Uterus (tissue), 4 donors: ENCODE data around the gene OSBPL9. TPM values are rescaled to one million over a fixed set of nuclear protein-coding genes. Genes with fewer than 3 reads are reported as not detected.

Source experiments
- DNase-seq, 2 donors: peaks; one replicate each; pipeline ENCODE4 v3.0.0-alpha.2; 2019 to 2020
- H3K27ac ChIP-seq, 2 donors: fragments of 200-600 bp; sonication (generic); 1 replicate in 1 of 2; 2 replicates in 1 of 2; pipeline ENCODE4 v1.5.1; 2016 to 2018
- H3K27me3 ChIP-seq, 2 donors: fragments of 200-600 bp; sonication (generic); one replicate each; pipeline ENCODE4 v1.5.1; 2018 to 2019; ENCODE audit warnings: control low read depth in 1 of 2
- H3K36me3 ChIP-seq, 2 donors: fragments of 200-600 bp; sonication (generic); one replicate each; pipeline ENCODE4 v1.5.1; 2019; ENCODE audit warnings: control low read depth in 1 of 2
- H3K4me1 ChIP-seq, 2 donors: fragments of 200-600 bp; sonication (generic); one replicate each; pipeline ENCODE4 v1.5.1; 2018 to 2019; ENCODE audit warnings: control low read depth in 1 of 2
- H3K4me3 ChIP-seq, 2 donors: fragments of 200-600 bp; sonication (generic); 1 replicate in 1 of 2; 2 replicates in 1 of 2; pipeline ENCODE4 v1.5.1; 2018 to 2019; ENCODE audit warnings: mild to moderate bottlenecking in 1 of 2
- H3K9me3 ChIP-seq, 2 donors: fragments of 200-600 bp; sonication (generic); one replicate each; pipeline ENCODE4 v1.5.1; 2019; ENCODE audit warnings: control low read depth in 1 of 2
- CTCF ChIP-seq, 4 experiments: fragments of 200-600 bp in 2 of 4; fragments of 450-650 bp in 2 of 4; sonication (generic) in 2 of 4; IDR thresholded peaks; one replicate each; pipeline ENCODE4 v1.5.1; 2016 to 2019; ENCODE audit warnings: antibody characterized with exemption in 4 of 4, mild to moderate bottlenecking in 2 of 4, moderate library complexity in 1 of 4
- POLR2A ChIP-seq, 2 donors: fragments of 450-650 bp; IDR thresholded peaks; one replicate each; pipeline ENCODE4 v1.6.1; 2016; ENCODE audit warnings: antibody characterized with exemption in 2 of 2, mild to moderate bottlenecking in 1 of 2, moderate library complexity in 1 of 2
- intact Hi-C: fragments of 100-400 bp; cut with DNase I; formaldehyde crosslinking; loops from one replicate; pipeline ENCODE4 v1.15.1; 2023; ENCODE audit warnings: low total_unique reads
- microRNA counts, 2 donors: library from miRNA; unstranded; fragments of <30 nt; microRNA quantifications; one replicate each; lab custom pipeline; 2016 to 2017
- microRNA-seq: library from miRNA; unstranded; fragments of <30 nt; microRNA quantifications from one replicate; pipeline ENCODE4, GENCODE V29; 2016; ENCODE audit warnings: borderline microRNAs expressed, borderline replicate concordance
- small RNA-seq: library from RNA; depleted of rRNA; stranded (forward); fragments of <200 nt; gene quantifications from one replicate; pipeline ENCODE3, GENCODE V24; 2016
- total RNA-seq, 4 donors: library from RNA; depleted of rRNA in 3 of 4; stranded (reverse); fragments of >200 nt in 3 of 4; gene quantifications; one replicate each; pipeline versions ENCODE4 v1.1.0 to v1.2.4, GENCODE V29; 2014 to 2023
- donor health status: DM: yes; HTN: yes; CAD: no.

Gene OSBPL9
- total RNA-seq, 4 donors from 2014 or later: 94.0 to 122 (median 108) TPM

DNA sequence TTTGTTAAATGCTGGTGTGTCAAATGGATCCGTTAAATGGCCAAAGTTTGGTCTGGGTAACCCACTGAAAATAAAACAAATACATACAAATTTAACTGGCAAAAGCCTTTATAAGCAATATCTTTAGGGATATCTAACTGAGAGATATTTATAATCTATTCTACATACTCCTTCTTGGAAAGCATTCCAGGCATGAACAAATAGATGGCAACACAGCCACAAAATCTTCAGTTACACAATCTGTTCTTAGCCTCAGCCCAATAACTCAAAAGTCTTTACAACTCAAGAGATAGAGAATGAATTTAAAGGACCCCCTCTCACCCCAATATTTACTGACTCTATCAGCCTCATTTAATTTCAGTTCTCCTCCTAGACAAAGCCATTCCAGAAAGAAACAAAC is 202.9 kb downstream of the OSBPL9 start:
- Histone ChIP-seq H3K27me3 (no peaks in the 10 kb centered on the region), H3K4me1 (no peaks in the 10 kb centered on the region), H3K36me3 (no peaks in the 10 kb centered on the region), H3K4me3 (no peak overlapping the region), H3K9me3 (no peaks in the 10 kb centered on the region), H3K27ac (no peak overlapping the region)
- intact Hi-C loops: no loop called here
- no peak for DNase-seq
- TF ChIP-seq POLR2A (IDR thresholded peaks at IDR 0.05) (no peak), CTCF (IDR thresholded peaks at IDR 0.05) (no peak)

GRCh38 chr1:51829058-51829457 is 212.2 kb downstream of the OSBPL9 start:
- TF ChIP-seq POLR2A (IDR thresholded peaks at IDR 0.05) (no peak), CTCF (IDR thresholded peaks at IDR 0.05) (no peak)
- Histone ChIP-seq H3K4me3 (no peak overlapping the region), H3K4me1 (no peaks in the 10 kb centered on the region), H3K27ac (no peak overlapping the region), H3K36me3 (no peaks in the 10 kb centered on the region), H3K9me3 (no peaks in the 10 kb centered on the region), H3K27me3 (no peaks in the 10 kb centered on the region)
- DNase-seq: no peak
- intact Hi-C loops: no loop called here

DNA sequence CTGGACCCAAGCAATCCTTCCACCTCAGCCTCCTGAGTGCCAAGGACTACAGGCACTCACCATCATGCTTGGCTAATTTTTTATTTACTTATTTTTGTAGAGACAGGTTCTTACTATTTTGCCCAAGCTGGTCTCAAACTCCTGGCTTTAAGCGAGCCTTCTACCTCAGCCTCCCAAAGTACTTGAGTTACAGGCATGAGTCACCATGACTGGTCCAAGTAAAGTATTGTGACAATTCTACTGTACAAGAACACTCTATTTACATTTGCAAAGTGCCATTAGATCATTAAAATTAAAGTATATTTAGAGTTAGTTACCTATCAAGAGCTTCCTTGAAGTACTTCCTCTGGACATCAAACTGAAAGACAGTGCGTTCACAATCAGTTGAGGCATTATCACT is 216.8 kb downstream of the OSBPL9 start:
- Histone ChIP-seq H3K27ac (no peak overlapping the region), H3K4me1 (no peaks in the 10 kb centered on the region), H3K36me3 (no peaks in the 10 kb centered on the region), H3K27me3 (no peaks in the 10 kb centered on the region), H3K9me3 (no peaks in the 10 kb centered on the region), H3K4me3 (no peak overlapping the region)
- DNase-seq: no peak
- intact Hi-C loops: no loop called here
- TF ChIP-seq CTCF (IDR thresholded peaks at IDR 0.05) (no peak), POLR2A (IDR thresholded peaks at IDR 0.05) (no peak)

GRCh38 chr1:51837243-51837642 is 220.4 kb downstream of the OSBPL9 start:
- Histone ChIP-seq H3K27me3 (no peaks in the 10 kb centered on the region), H3K4me3 (no peak overlapping the region), H3K9me3 (no peaks in the 10 kb centered on the region), H3K4me1 (no peaks in the 10 kb centered on the region), H3K36me3 (no peaks in the 10 kb centered on the region), H3K27ac (no peak overlapping the region)
- DNase-seq: no peak
- TF ChIP-seq POLR2A (IDR thresholded peaks at IDR 0.05) (no peak), CTCF (IDR thresholded peaks at IDR 0.05) (no peak)
- intact Hi-C loops: no loop called here

MicroRNAs within 50 kb of the gene (microRNA counts, 767-probe panel; counts per million panel counts)
- 0 counts per million in 2 donors for microRNA hsa-miR-761 (lab: Ali Mortazavi, UCI)

Small RNAs within 50 kb of the gene (microRNA-seq; reads per million reads assigned to microRNA genes)
- not detected for gene MIR761

Small RNAs within 50 kb of the gene (small RNA-seq; reads per million reads assigned to genes)
- gene AL050343.2: not detected
- not detected for gene RF00568

Other genes with a start within 250 kb of the OSBPL9 start
- 100 to 1,000 TPM in 2 of 4 donors, 10 to 100 TPM in 2; 30.7 to 133 (median 81.1) TPM for gene EPS15, start 97.8 kb upstream of the OSBPL9 start, total RNA-seq